ENCODE results near the gene OR2G3.

The OR2G3 gene

GRCh38 chr1:247627951-247628350 is 22.6 kb downstream of the OR2G3 start:
- WGBS, 2 experiments (ENCODE audit: insufficient coverage in 2 of 2) = 41 to 61% methylated on average over 3 of the region's 3 CpGs
- Histone ChIP-seq H3K4me1 (ENCODE audit: control insufficient read depth, insufficient read depth, low read length, poor library complexity, severe bottlenecking) (no peaks in the 10 kb centered on the region), H3K9me3 (ENCODE audit: control insufficient read depth, low read length) (no peaks in the 10 kb centered on the region), H3K36me3 (ENCODE audit: control insufficient read depth, insufficient read depth, low read length) (no peaks in the 10 kb centered on the region), H3K27ac (ENCODE audit: low read depth, low read length, severe bottlenecking) (no peak overlapping the region), H3K4me3 (ENCODE audit: extremely low read depth, insufficient read depth, low read length, poor library complexity, severe bottlenecking) (no peak overlapping the region)

GRCh38 chr1:247638011-247638410 is 32.6 kb downstream of the OR2G3 start:
- Histone ChIP-seq H3K9me3 (ENCODE audit: control insufficient read depth, low read length) (no peaks in the 10 kb centered on the region), H3K4me1 (ENCODE audit: control insufficient read depth, insufficient read depth, low read length, poor library complexity, severe bottlenecking) (no peaks in the 10 kb centered on the region), H3K4me3 (ENCODE audit: extremely low read depth, insufficient read depth, low read length, poor library complexity, severe bottlenecking) (no peak overlapping the region), H3K27ac (ENCODE audit: low read depth, low read length, severe bottlenecking) (no peak overlapping the region), H3K36me3 (ENCODE audit: control insufficient read depth, insufficient read depth, low read length) (no peaks in the 10 kb centered on the region)
- 72 to 84% methylated on average over 2 of the region's 4 CpGs for WGBS, 2 experiments (ENCODE audit: insufficient coverage in 2 of 2)

GRCh38 chr1:247638781-247639180 is 33.4 kb downstream of the OR2G3 start:
- Histone ChIP-seq H3K4me1 (ENCODE audit: control insufficient read depth, insufficient read depth, low read length, poor library complexity, severe bottlenecking) (no peaks in the 10 kb centered on the region), H3K9me3 (ENCODE audit: control insufficient read depth, low read length) (no peaks in the 10 kb centered on the region), H3K4me3 (ENCODE audit: extremely low read depth, insufficient read depth, low read length, poor library complexity, severe bottlenecking) (no peak overlapping the region), H3K27ac (ENCODE audit: low read depth, low read length, severe bottlenecking) (no peak overlapping the region), H3K36me3 (ENCODE audit: control insufficient read depth, insufficient read depth, low read length) (no peaks in the 10 kb centered on the region)
- 83 to 89% methylated on average over 3 of the region's 6 CpGs for WGBS, 2 experiments (ENCODE audit: insufficient coverage in 2 of 2)

DNA sequence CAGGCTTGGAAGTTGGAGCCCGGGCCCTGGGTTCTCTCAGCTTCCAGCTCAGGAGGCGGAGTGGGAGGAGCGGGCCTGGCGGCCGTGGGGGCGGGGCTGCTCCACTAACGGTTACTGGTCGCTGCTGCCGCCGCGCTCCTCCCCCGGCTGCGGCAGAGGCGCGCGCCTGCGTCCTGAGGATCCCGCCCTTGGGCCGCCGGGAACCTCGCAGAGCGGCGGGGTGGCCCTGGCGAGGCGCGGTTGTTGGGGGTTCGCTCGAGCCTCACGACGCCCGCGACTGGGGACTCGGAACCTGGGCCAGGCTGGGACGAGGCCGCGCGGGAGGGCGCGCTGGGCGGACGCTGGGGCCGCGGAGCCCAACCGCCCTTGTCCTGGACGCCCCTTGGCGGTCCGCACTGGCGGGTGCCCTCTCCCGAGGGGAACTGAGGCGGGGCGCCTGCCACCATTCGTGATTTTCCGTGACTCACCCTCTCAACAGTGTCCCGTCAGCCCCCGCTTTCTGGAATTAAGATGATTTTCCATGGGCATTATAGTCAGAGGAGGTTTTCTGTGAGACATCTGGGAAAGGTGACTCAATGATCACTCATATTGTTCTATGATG is 34.1 kb downstream of the OR2G3 start:
- Histone ChIP-seq H3K4me1 (ENCODE audit: control insufficient read depth, insufficient read depth, low read length, poor library complexity, severe bottlenecking) (no peaks in the 10 kb centered on the region), H3K9me3 (ENCODE audit: control insufficient read depth, low read length) (no peaks in the 10 kb centered on the region), H3K27ac (ENCODE audit: low read depth, low read length, severe bottlenecking) (no peak overlapping the region), H3K36me3 (ENCODE audit: control insufficient read depth, insufficient read depth, low read length) (no peaks in the 10 kb centered on the region), H3K4me3 (ENCODE audit: extremely low read depth, insufficient read depth, low read length, poor library complexity, severe bottlenecking) (peak overlapping the region; percentile 29)
- WGBS, 2 experiments (ENCODE audit: insufficient coverage in 2 of 2) = 59 to 66% methylated on average over 42 to 48 of the region's 55 CpGs

DNA sequence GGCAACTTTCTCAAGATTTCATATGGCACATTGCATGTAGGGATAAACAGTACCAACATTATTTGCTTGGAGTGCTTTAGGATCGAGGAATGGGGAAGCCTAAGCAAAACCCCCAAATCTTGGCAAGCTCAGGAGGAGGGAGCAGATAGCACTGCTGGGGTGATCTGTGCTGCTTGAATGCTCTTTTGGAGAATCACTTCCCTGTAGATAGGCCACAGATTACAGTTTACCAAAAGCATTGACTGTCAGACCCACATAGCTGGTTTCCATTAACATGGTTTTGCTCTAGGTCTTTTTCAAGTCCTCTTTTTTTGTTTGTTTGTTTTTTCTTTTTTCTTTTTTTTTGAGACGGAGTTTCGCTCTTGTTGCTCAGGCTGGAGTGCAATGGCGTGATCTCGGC is 37.4 kb downstream of the OR2G3 start:
- no peaks in the 10 kb centered on the region for H3K36me3 ChIP-seq (ENCODE audit: control insufficient read depth, insufficient read depth, low read length)
- no peak overlapping the region for H3K4me3 ChIP-seq (ENCODE audit: extremely low read depth, insufficient read depth, low read length, poor library complexity, severe bottlenecking)
- no peaks in the 10 kb centered on the region for H3K4me1 ChIP-seq (ENCODE audit: control insufficient read depth, insufficient read depth, low read length, poor library complexity, severe bottlenecking)
- H3K27ac ChIP-seq (ENCODE audit: low read depth, low read length, severe bottlenecking) = no peak overlapping the region
- WGBS, 2 experiments (ENCODE audit: insufficient coverage in 2 of 2) = 67 to 80% methylated on average over 3 of the region's 5 CpGs
- H3K9me3 ChIP-seq (ENCODE audit: control insufficient read depth, low read length) = no peaks in the 10 kb centered on the region

- Histone ChIP-seq H3K4me3 (ENCODE audit: extremely low read depth, insufficient read depth, low read length, poor library complexity, severe bottlenecking) (no peak overlapping the region), H3K4me1 (ENCODE audit: control insufficient read depth, insufficient read depth, low read length, poor library complexity, severe bottlenecking) (no peaks in the 10 kb centered on the region), H3K36me3 (ENCODE audit: control insufficient read depth, insufficient read depth, low read length) (no peaks in the 10 kb centered on the region), H3K9me3 (ENCODE audit: control insufficient read depth, low read length) (no peaks in the 10 kb centered on the region), H3K27ac (ENCODE audit: low read depth, low read length, severe bottlenecking) (no peak overlapping the region)
- 63 to 77% methylated on average over 2 to 3 of the region's 4 CpGs for WGBS, 2 experiments (ENCODE audit: insufficient coverage in 2 of 2)
Measured at GRCh38 chr1:247646867-247647266, 41.5 kb downstream of the OR2G3 start.

GRCh38 chr1:247647864-247648263 is 42.5 kb downstream of the OR2G3 start:
- WGBS, 2 experiments (ENCODE audit: insufficient coverage in 2 of 2) = 20 to 33% methylated on average over 1 of the region's 2 CpGs
- no peak overlapping the region for H3K4me3 ChIP-seq (ENCODE audit: extremely low read depth, insufficient read depth, low read length, poor library complexity, severe bottlenecking)
- no peaks in the 10 kb centered on the region for H3K4me1 ChIP-seq (ENCODE audit: control insufficient read depth, insufficient read depth, low read length, poor library complexity, severe bottlenecking)
- no peaks in the 10 kb centered on the region for H3K9me3 ChIP-seq (ENCODE audit: control insufficient read depth, low read length)
- H3K27ac ChIP-seq (ENCODE audit: low read depth, low read length, severe bottlenecking) = no peak overlapping the region
- no peaks in the 10 kb centered on the region for H3K36me3 ChIP-seq (ENCODE audit: control insufficient read depth, insufficient read depth, low read length)

DNA sequence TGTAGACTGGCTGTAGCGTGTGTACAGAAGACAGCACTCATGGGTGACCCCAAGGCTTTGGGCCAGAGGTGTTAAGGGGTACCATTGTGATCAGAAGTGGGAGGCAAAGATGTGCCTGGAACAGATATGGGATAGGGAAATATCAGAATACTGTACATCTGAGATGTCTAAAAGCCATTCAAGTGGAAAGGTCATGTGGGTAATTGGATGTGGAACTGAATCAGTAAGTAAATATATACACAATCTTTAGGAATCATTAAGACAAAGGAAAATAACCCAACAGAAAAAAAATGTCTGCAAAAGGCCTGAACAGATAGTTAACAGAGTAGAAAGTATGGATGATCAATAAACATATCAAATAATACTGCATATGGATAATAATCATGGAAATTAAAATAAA is 47.7 kb downstream of the OR2G3 start:
- 86 to 89% methylated on average over 1 of the region's 1 CpG for WGBS, 2 experiments (ENCODE audit: insufficient coverage in 2 of 2)
- no peak overlapping the region for H3K4me3 ChIP-seq (ENCODE audit: extremely low read depth, insufficient read depth, low read length, poor library complexity, severe bottlenecking)

More for the DNA sequence above, 47.7 kb downstream of the OR2G3 start:
- H3K36me3 ChIP-seq (ENCODE audit: control insufficient read depth, insufficient read depth, low read length) = no peaks in the 10 kb centered on the region
- no peak overlapping the region for H3K27ac ChIP-seq (ENCODE audit: low read depth, low read length, severe bottlenecking)
- H3K4me1 ChIP-seq (ENCODE audit: control insufficient read depth, insufficient read depth, low read length, poor library complexity, severe bottlenecking) = no peaks in the 10 kb centered on the region
- no peaks in the 10 kb centered on the region for H3K9me3 ChIP-seq (ENCODE audit: control insufficient read depth, low read length)
